HCT116 (cell line): ENCODE data around the gene MRM3. TPM values are rescaled to one million over a fixed set of nuclear protein-coding genes. Genes with fewer than 3 reads are reported as not detected.

Experiments used
- ATAC-seq: fragments of 200-7000 bp; cut with Tn5 transposase; 2 replicates; pipeline ENCODE4 v1.9.1; 2020; ENCODE audit warnings: mild to moderate bottlenecking, moderate library complexity
- BruUV-seq: library from RNA; stranded (reverse); fragments of 400-500 nt; replicated peaks from 2 replicates; lab custom pipeline; 2021; lab: Mats Ljungman, UMichigan
- CTCF ChIA-PET: fragments of 300-600 bp; sonication (Branson Sonifier 250); formaldehyde crosslinking; loops from one replicate; lab custom pipeline; 2021; ENCODE audit warnings: antibody characterized with exemption; lab: Charles Lee
- POLR2A ChIA-PET: fragments of 300-600, 350-600 bp; sonication (Branson Sonifier 250); formaldehyde crosslinking; loops from one replicate; lab custom pipeline; 2021; ENCODE audit warnings: antibody characterized with exemption; lab: Charles Lee
- RAD21 ChIA-PET, 2 experiments: fragments of 300-600 bp; sonication (Branson Sonifier 250); formaldehyde crosslinking; loops; one replicate each; lab custom pipeline; 2023; ENCODE audit warnings: low total read pairs in 2 of 2; ENCODE audit not compliant: uncharacterized antibody in 2 of 2, unreplicated experiment in 2 of 2, low non-redundant PET in 1 of 2; lab: Charles Lee
- DNase-seq: peaks from one replicate; pipeline ENCODE4 v3.0.0-alpha.2; 2010; ENCODE audit warnings: low read depth, low spot score
- H2AFZ ChIP-seq: fragments of 200-600 bp; shearing (Covaris generic), sonication (generic); 2 replicates; pipeline ENCODE4 v1.6.1; 2017; ENCODE audit warnings: low read depth, mixed run types, mixed read lengths, antibody characterized with exemption, low read length; ENCODE audit not compliant: poor library complexity, severe bottlenecking
- H3K27ac ChIP-seq: 2 replicates; pipeline ENCODE4 v1.5.1; 2012; ENCODE audit warnings: low read depth, low read length
- H3K27me3 ChIP-seq: fragments of 200-600 bp; sonication (generic); 2 replicates; pipeline ENCODE4 v1.6.1; 2016; ENCODE audit warnings: mixed run types, low read length, mixed read lengths; ENCODE audit not compliant: insufficient read depth
- H3K36me3 ChIP-seq, 2 experiments: fragments of 200-500 bp in 1 of 2; fragments of 200-600 bp in 1 of 2; sonication (Bioruptor generic) in 1 of 2; sonication (generic) in 1 of 2; 2 replicates each; pipeline versions ENCODE4 v1.5.1 to v1.6.1; 2014 to 2016; ENCODE audit warnings: low read length in 2 of 2, inconsistent platforms in 1 of 2, mixed read lengths in 1 of 2, mixed run types in 1 of 2; ENCODE audit not compliant: insufficient read depth in 2 of 2, control insufficient read depth in 1 of 2
- H3K4me1 ChIP-seq, 2 experiments: fragments of 200-600 bp in 1 of 2; sonication (generic) in 1 of 2; 2 replicates each; pipeline versions ENCODE4 v1.5.1 to v1.6.1; 2012 to 2017; ENCODE audit warnings: low read length in 2 of 2, inconsistent platforms in 1 of 2, mild to moderate bottlenecking in 1 of 2, mixed read lengths in 1 of 2, mixed run types in 1 of 2, moderate library complexity in 1 of 2; ENCODE audit not compliant: insufficient read depth in 2 of 2, control insufficient read depth in 1 of 2
- H3K4me2 ChIP-seq: fragments of 200-600 bp; sonication (generic); 2 replicates; pipeline ENCODE4 v1.6.1; 2017; ENCODE audit warnings: mixed run types, low read length, mixed read lengths
- H3K4me3 ChIP-seq, 2 experiments: fragments of 200-600 bp in 1 of 2; sonication (generic) in 1 of 2; replicated peaks in 1 of 2; 2 replicates each; pipeline ENCODE4 v1.5.1; 2011 to 2016; ENCODE audit warnings: low read length in 2 of 2, control low read depth in 1 of 2, low read depth in 1 of 2, mild to moderate bottlenecking in 1 of 2, mixed read lengths in 1 of 2, mixed run types in 1 of 2
- H3K79me2 ChIP-seq: fragments of 200-600 bp; sonication (generic); 2 replicates; pipeline ENCODE4 v1.6.1; 2017; ENCODE audit warnings: mild to moderate bottlenecking, mixed run types, low read length, moderate library complexity, mixed read lengths; ENCODE audit not compliant: insufficient read depth
- H3K9ac ChIP-seq: fragments of 200-600 bp; sonication (generic); 2 replicates; pipeline ENCODE4 v1.6.1; 2016; ENCODE audit warnings: low read length, mixed read lengths
- H3K9me2 ChIP-seq: fragments of 200-600 bp; sonication (generic), shearing (Covaris generic); 2 replicates; pipeline ENCODE4 v1.6.1; 2017; ENCODE audit warnings: mixed run types, mild to moderate bottlenecking, moderate library complexity; ENCODE audit not compliant: insufficient read depth
- H3K9me3 ChIP-seq, 2 experiments: fragments of 200-500 bp in 1 of 2; fragments of 200-600 bp in 1 of 2; sonication (Bioruptor generic) in 1 of 2; sonication (generic) in 1 of 2; 2 replicates each; pipeline ENCODE4 v1.6.1; 2014 to 2017; ENCODE audit warnings: low read length in 2 of 2, mixed read lengths in 2 of 2, inconsistent platforms in 1 of 2, low read depth in 1 of 2, mild to moderate bottlenecking in 1 of 2, mixed run types in 1 of 2, moderate library complexity in 1 of 2; ENCODE audit not compliant: control insufficient read depth in 1 of 2, insufficient read depth in 1 of 2
- H4K20me1 ChIP-seq: fragments of 200-600 bp; sonication (generic), shearing (Covaris generic); 2 replicates; pipeline ENCODE4 v1.6.1; 2017; ENCODE audit warnings: mixed run types, mild to moderate bottlenecking, moderate library complexity; ENCODE audit not compliant: insufficient read depth
- ATF3 ChIP-seq: IDR thresholded peaks from 2 replicates; pipeline ENCODE4 v1.6.1; 2012
- CBX3 ChIP-seq: IDR thresholded peaks from 2 replicates; pipeline ENCODE4 v1.6.1; 2012; ENCODE audit warnings: low read depth
- CTCF ChIP-seq, 3 experiments: fragments of 200-600 bp in 1 of 3; sonication (generic) in 1 of 3; IDR thresholded peaks in 2 of 3; conservative IDR thresholded peaks in 1 of 3; 2 replicates each; pipeline ENCODE4 v1.5.1; 2012 to 2017; ENCODE audit warnings: low read depth in 2 of 3, low read length in 2 of 3, antibody characterized with exemption in 1 of 3, borderline replicate concordance in 1 of 3, control low read depth in 1 of 3, mild to moderate bottlenecking in 1 of 3, mixed read lengths in 1 of 3, mixed run types in 1 of 3, moderate library complexity in 1 of 3; ENCODE audit not compliant: insufficient read depth in 1 of 3
- EGR1 ChIP-seq: IDR thresholded peaks from 2 replicates; pipeline ENCODE4 v1.6.1; 2012; ENCODE audit warnings: low read depth
- EZH2 ChIP-seq: fragments of 200-600 bp; sonication (generic); IDR thresholded peaks from 2 replicates; pipeline ENCODE4 v1.6.1; 2017; ENCODE audit warnings: antibody characterized with exemption, mixed run types
- EZH2phosphoT487 ChIP-seq: fragments of 200-600 bp; IDR thresholded peaks from 2 replicates; pipeline ENCODE4 v1.6.1; 2018; ENCODE audit warnings: antibody characterized with exemption, borderline replicate concordance
- JUND ChIP-seq: IDR thresholded peaks from 2 replicates; pipeline ENCODE4 v1.6.1; 2012
- MAX ChIP-seq: IDR thresholded peaks from 2 replicates; pipeline ENCODE4 v1.6.1; 2012
- POLR2AphosphoS5 ChIP-seq: IDR thresholded peaks from 2 replicates; pipeline ENCODE4 v1.6.1; 2011; ENCODE audit warnings: mild to moderate bottlenecking, low read depth, low read length, moderate library complexity
- RAD21 ChIP-seq: IDR thresholded peaks from 2 replicates; pipeline ENCODE4 v1.6.1; 2012; ENCODE audit warnings: low read depth, mild to moderate bottlenecking
- REST ChIP-seq: IDR thresholded peaks from 2 replicates; pipeline ENCODE4 v1.6.1; 2012; ENCODE audit warnings: low read depth
- SIN3A ChIP-seq: IDR thresholded peaks from 2 replicates; pipeline ENCODE4 v1.6.1; 2012; ENCODE audit warnings: low read depth
- intact Hi-C: fragments of 100-400 bp; cut with micrococcal nuclease; formaldehyde crosslinking; loops from 2 replicates; pipeline ENCODE4 v1.10.0; 2022
- total RNA-seq: library from RNA; stranded (reverse); gene quantifications from one replicate; pipeline ENCODE4 v1.2.1, GENCODE V29; 2021; ENCODE audit not compliant: unreplicated experiment

Gene MRM3
- total RNA-seq, 1 experiment from 2014 or later = 32.6 TPM

GRCh38 chr17:746181-746580 is 36.0 kb upstream of the MRM3 start:
- no peak overlapping the region for H3K9ac ChIP-seq
- peaks cover 50 to 70% of the 10 kb centered on the region in 2 experiments for H3K36me3 ChIP-seq
- H2AFZ ChIP-seq = no peak overlapping the region
- DNase-seq (no peak), ATAC-seq (no peak)
- POLR2A ChIA-PET = no interaction called here
- no peaks in the 10 kb centered on the region for H3K27me3 ChIP-seq
- CTCF ChIA-PET = no interaction called here
- peaks cover 12% of the 10 kb centered on the region; the same call in 1 of the 2 replicates for H4K20me1 ChIP-seq
- no TSS peak for BruUV-seq
- TF ChIP-seq SIN3A (no peak), POLR2AphosphoS5 (no peak), CBX3 (no peak), JUND (no peak), EGR1 (no peak), MAX (no peak), REST (no peak), EZH2 (no peak), EZH2phosphoT487 (no peak), RAD21 (no peak), CTCF (IDR thresholded peaks at IDR 0.05 in 2 of 3, conservative IDR thresholded peaks at IDR 0.05 in 1 of 3; ENCODE audit: borderline replicate concordance in 1 of 3, insufficient read depth in 1 of 3, low read depth in 2 of 3, low read length in 2 of 3) (no peak), ATF3 (no peak)
- intact Hi-C loops = no loop called here
- peaks cover 96% of the 10 kb centered on the region for H3K79me2 ChIP-seq
- RAD21 ChIA-PET = no interaction called here
- H3K9me2 ChIP-seq = no peaks in the 10 kb centered on the region
- no peak overlapping the region for H3K4me3 ChIP-seq
- peaks cover 8 to 11% of the 10 kb centered on the region in 2 experiments for H3K4me1 ChIP-seq
- H3K27ac ChIP-seq = no peak overlapping the region
- no peak overlapping the region for H3K4me2 ChIP-seq
- no peaks in the 10 kb centered on the region for H3K9me3 ChIP-seq
